ENCODE measurements around the gene PRSS56.
"Not testable (repeated sequence)": the region's sequence is repeated elsewhere in the genome, so short reads cannot be mapped to it uniquely, and the experiment has no call there.

Gene PRSS56

DNA sequence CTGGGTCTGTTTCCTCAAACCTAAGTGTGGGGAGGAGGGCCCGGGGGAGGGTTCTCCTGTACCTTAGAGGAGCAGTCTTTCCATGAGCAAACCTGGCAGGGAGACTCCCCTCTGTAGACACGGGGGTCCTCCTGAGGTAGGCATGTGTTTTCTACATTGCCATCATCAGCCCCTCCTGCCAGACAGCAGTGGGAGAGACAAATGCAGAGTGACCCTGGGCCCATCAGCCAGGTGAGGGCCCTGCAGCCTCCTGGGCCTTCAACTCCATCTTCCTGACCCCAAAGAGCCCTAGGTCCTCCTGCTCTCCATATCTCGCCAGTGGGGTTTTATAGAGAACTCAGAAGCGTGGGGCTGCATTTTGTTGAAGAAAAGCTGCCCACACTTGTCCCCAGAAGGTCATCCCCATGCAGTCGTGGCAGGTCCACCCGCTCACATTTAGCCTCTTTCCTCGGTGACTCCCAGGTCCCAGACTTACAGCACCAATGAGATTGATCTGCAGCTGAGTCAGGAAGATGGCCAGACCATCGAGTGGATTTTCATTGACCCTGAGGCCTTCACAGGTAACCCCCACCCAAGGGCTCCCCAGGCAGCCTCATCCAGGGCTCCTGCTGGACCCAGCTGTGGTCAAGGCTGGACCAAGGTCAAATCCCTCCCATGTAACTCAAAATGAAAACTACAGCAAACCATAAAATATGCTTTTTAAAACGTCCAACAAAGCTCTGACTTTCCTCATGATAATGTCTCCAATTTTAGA, 21.9 kb downstream of the PRSS56 start:
- DNase-seq (ENCODE audit: low spot score), result no peak

DNA sequence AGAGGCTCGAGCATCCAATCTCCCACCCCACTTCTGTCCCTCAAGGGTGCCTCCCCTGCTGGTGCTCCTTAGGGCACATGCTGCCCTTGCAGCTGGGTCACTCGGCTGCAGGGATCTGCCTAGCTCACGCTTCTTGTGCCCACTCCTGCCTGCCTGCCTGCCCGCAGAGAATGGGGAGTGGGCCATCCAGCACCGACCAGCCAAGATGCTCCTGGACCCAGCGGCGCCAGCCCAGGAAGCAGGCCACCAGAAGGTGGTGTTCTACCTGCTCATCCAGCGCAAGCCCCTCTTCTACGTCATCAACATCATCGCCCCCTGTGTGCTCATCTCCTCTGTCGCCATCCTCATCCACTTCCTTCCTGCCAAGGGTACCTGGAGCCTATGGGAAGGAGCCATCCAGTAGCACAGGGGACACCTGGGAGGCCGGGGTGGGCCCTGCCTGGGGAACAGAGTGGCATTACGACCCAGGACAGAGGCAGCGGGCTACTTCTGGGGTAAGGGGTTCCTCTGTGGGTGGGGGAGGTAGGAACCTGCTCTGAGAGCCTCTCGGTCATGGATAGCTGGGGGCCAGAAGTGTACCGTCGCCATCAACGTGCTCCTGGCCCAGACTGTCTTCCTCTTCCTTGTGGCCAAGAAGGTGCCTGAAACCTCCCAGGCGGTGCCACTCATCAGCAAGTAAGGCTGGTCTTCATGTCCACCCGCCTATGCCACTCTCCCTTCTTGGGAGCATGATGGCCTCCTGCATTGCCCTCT, 22.7 kb downstream of the PRSS56 start:
- DNase-seq (ENCODE audit: low spot score), result no peak

DNA sequence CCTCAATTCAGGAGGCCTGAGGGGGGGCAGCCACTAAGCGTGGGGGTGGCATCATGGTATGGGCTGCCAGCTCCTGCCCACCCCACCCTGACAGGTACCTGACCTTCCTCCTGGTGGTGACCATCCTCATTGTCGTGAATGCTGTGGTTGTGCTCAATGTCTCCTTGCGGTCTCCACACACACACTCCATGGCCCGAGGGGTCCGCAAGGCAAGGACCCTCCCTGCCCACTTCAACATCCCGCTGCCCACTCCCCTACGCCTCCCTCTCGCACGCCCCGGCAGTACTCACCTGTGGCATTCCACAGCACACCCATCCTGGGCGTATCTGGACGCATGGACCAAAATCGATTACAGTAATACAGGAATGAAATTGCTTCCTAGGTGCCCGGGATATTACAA, 23.3 kb downstream of the PRSS56 start:
- DNase-seq (ENCODE audit: low spot score), result no peak

DNA sequence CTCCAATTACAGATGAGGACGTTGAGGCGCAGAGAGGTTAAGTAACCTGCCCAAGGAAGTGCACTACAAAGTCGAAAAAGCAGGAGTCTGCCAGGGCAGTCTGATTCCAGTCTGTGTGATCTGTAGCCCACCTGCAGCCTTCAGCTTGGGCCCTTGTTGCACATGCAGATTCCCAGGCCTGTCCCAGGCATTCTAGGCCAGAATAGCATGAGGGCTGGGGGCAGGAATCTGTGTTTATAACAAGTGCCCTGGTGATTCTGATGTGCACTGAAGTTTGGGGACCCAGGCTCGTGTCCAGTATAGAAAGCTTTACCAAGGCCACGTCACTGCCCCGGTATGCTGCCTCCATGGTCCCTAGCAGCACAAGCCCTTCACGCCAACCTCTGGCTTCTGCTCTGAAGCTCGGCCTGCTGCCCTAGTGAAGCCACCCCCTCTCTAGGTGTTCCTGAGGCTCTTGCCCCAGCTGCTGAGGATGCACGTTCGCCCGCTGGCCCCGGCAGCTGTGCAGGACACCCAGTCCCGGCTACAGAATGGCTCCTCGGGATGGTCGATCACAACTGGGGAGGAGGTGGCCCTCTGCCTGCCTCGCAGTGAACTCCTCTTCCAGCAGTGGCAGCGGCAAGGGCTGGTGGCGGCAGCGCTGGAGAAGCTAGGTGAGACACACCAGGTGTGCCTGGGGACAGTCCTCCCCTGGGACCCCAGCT, 23.9 kb downstream of the PRSS56 start:
- no peak for DNase-seq (ENCODE audit: low spot score)

DNA sequence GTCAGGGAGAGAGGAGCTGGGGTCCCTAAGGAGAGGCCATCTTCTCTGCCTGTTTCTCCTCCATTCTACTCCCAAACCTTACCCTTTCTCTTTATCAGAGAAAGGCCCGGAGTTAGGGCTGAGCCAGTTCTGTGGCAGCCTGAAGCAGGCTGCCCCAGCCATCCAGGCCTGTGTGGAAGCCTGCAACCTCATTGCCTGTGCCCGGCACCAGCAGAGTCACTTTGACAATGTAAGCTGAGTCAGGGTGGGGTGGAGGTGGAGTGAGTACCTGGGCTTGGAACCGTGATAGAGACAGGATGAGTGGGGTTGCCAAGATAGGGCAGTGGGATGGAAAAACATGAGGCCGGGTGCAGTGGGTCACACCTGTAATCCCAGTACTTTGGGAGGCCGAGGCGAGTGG, 24.5 kb downstream of the PRSS56 start:
- DNase-seq (ENCODE audit: low spot score), result no peak

DNA sequence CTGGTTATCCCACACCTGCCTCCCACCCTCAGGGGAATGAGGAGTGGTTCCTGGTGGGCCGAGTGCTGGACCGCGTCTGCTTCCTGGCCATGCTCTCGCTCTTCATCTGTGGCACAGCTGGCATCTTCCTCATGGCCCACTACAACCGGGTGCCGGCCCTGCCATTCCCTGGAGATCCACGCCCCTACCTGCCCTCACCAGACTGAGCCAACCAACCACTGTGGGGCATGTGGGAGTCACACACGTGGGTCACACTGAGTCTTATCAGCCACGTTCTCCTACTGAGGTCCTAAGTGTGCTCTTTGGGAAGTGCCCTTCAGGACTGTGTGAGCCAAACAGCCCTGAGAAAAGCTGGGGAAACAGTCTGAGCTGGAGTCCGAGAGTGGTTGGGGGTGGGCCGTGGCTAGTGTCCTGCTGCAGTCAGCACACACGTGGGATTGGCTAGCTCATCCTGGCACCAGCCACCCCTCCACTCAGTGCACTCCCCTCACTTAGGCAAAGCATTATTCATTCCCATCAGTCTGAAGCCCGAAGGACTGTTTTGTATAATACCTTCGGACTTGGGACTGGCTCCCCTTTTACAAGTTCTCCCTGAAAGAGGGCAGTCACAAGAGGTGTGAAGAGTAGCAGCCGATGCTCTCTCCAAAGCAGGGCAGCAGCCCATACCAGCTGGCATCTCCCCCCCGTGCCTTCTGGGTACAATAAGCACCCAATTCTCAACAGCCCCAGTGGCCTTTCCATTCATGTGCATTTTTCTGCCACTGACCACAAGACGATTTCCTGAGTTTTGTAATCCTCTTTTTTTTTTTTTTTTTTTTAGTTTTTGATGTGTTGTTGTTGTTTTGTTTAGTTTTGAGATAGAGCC, 25.6 kb downstream of the PRSS56 start:
- no peak for DNase-seq (ENCODE audit: low spot score)

DNA sequence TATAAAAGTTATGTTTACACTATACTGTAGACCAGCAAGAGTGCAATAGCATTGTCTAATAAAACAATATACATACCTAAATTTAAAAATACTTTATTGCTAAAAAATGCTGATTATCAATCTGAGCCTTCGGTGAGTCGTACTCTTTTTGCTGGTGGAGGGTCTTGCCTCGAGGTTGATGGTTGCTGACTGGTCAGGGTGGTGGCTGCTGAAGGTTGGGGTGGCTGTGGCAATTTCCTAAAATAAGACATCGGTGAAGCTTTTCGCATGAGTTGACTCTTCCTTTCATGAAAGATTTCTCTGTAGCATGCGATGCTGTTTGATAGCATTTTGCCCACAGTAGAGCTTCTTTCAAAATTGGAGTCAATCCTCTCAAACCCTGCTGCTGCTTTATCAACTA, 27.8 kb downstream of the PRSS56 start:
- DNase-seq (ENCODE audit: low spot score), result no peak

DNA sequence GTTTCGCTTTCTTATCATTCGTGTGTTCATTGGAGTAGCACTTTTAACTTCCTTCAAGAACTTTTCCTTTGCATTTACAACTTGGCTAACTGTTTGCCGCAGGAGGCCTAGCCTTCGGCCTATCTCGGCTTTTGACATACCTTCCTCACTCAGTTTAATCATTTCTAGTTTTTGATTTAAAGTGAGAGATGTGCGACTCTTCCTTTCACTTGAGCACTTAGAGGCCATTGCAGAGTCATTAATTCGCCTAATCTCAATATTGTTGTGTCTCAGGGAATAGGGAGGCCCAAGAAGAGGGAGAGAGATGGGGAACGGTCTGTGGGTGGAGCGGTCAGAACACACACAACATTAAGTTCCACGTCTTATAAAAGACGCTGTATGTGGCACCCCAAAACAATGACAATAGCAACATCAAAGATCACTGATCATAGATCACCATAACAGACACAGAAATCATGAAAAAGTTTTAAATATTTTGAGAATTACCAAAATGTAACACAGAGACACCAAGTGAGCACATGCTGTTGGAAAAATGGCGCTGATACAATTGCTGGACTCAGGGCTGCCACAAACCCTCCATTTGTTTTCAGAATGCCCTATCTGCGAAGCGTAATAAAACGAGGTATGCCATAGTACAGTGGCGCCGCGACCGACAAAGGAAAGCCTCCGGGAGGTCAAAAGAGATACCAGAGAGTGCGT, 29.6 kb downstream of the PRSS56 start:
- no peak for DNase-seq (ENCODE audit: low spot score)

DNA sequence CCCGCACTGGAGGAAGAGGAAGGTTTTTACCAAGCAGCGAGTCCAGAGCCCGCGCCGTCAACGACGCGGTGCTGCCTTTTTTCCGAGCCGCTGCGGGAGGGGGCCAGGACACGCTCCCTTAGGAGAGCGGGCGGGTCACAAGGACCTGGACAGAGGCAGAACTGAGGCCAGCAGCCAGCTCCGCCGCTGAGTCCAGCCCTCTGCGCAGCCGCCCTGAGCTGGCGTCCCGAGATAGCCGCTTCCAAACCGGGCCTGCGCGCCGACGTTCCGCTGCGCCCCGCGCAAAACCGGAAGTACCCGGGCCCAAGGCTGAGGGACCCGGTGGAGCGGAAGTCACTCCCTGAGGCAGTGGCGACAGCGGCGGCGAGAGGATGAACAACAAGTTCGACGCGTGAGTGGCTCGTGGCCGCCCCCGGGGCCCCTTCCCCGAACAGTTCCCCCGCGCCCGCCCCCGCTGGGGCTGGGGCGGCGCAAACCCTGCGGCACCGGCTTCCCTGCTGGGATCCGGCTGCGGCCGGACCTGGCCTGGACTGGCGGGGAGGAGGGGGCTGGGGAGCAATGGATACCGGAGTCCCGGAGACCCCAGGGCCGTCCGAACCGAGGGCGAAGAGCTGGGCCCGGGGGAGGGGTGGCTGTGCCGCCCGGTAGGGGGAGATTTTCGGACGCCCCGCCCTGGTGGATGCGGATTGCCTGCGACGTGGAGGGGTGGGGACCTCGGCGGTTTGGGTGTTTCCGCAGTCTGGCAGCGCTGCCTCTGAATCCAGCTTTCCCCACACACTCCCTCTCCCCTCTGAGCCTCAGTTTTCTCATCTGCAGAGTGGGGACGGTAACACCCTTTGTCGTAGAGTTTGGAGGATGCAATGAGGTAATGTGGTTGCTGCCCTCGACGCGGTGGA, 30.4 kb downstream of the PRSS56 start, which contains the start of the genes EIF4E2 and TIGD1:
EIF4E2 (plus strand) TSS at position 336 of the 896 bp plus-strand sequence; CDS start at position 372, 36 bp downstream.
TIGD1 (minus strand) TSS at position 204 of the 896 bp plus-strand sequence. CDS start 675 bp downstream, outside the sequence.
- peak; percentile 99 for DNase-seq (ENCODE audit: low spot score)

DNA sequence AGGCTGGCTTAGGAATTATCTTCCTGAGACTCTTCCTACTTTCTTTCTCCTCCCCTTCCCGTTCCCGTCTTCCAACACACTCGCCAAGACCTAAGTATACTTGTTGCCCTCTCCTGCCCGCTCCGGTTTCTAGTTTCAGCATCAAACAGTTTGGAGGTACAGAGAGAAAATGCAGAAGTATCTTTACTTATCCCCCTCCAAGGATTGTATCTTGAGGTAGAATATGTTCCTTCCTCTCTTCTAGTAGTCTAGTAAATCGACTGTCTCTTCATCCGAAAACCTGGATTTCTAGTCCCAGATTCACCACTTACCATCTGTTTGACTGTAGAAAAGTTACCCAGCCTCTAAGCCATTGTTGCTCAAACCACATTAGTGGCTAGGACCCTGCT, 31.1 kb downstream of the PRSS56 start:
- DNase-seq (ENCODE audit: low spot score), result no peak

DNA sequence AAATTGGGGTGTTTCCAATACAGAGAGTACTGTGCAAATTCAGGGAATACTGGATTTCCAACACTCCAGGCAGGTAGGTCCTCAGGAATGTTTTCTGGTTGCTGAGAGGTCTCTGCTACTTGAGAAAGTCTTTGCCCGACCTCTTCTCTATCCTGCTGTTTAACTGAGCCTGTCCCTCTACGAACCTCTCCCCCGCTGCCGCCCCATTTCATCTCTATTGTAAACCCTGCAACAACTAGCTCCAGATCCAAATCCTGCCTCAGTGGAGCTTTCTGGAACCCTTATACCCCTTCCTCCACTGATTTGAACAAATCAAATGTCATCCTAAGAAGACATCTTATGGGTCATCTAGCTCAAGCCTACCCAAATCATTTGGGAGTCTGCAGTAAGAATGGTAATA, 31.6 kb downstream of the PRSS56 start:
- no peak for DNase-seq (ENCODE audit: low spot score)

DNA sequence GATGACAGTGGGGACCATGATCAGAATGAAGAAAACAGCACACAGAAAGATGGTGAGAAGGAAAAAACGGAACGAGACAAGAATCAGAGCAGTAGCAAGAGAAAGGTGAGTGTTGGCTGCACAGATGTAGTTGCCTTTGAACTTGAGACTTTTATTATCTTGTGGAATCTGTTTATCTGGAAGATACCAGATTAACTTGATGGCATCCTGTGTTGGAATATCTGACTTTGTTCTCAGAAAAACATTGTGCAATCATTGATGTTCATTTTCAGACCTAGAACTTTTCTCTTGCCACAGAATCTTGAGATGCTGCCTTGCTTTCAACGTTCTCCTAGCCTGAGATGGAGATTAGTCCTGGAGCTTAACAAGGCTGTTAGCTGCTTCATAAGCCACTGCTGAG, 36.2 kb downstream of the PRSS56 start:
- DNase-seq (ENCODE audit: low spot score), result no peak

DNA sequence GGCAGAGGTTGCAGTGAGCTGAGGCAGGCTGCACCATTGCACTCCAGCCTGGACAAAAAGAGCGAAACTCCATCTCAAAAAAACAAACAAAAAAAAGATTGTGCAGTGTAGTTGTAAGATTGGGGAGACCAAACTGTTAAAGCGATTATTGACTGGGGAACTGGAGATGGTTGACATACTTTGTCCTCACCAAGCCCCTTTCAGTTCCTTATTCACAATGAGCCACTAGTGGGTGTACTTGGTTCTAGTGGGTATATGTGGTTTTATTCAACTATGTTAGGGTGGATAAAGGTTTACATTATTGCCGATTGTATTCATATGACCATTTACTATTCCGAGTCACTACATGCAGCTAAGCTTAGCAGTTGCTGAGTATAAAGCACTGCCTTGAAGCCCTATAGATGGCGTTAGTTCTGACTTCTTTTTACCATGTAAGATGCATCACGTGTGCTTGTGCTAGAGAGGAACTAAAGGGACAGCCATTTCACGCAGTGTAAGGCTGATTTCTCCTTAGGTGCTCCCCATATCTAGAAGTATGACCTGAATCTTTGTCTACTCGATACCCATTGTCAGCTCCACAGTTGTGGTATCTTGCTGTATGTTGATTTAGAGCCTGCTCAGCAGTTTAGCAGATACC, 42.4 kb downstream of the PRSS56 start:
- DNase-seq (ENCODE audit: low spot score), result no peak

DNA sequence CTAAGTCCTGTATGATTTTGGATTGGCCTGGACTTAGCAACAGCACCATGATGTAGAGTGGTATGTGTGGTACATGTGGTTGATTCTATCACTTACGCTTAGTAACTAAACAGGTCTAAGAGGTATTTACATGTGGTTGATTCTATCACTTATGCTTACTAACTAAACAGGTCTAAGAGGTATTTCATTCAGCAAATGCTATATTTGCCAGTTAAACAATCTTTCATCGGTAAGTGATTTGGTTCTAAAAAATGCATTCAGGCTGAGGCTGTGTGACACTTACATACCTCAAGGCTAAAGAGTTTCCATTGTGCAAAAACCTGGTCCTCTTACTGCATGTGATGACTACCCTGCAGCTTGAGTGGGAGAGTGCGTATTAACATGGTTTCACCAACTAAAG, 43.4 kb downstream of the PRSS56 start:
- DNase-seq (ENCODE audit: low spot score), result peak; percentile 32

DNA sequence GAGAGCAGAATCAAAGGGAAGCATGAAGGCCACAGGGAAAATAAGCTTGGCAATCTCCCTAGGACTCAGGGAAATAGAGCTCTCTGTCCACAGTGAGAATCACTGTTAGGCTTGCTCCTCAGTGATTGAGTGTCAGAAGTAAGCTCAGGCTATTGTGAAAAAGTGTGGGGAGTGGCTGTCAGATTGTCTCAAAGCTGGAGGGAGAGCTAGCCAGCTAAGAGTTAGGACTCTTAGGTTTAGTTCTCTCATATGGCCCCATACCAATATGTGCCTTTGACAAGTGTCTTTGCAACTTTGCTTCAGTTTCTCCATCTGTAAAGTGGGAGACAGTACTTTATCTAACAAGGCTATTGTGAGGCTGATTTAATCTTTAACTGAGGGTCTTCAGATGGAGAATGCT, 47.5 kb downstream of the PRSS56 start:
- DNase-seq (ENCODE audit: low spot score), result no peak

DNA sequence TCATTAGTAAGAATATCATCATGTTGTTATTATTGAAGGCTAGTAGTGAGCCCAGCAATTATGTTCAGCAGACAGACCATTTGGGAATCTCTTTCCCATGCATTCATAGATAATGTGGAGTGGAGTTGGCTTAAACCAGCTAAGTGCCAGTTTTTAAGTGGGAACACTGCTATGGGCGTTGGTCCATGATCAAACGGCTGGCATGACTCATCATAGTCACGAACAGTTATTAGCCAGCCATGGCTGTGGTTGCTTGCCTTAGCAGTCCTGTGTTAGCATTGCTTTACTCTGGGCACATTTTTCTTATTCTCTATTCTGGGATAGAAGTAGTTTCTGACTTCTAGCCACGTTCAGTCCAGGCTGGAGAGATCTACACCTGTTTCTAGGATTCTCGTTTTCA, 48.0 kb downstream of the PRSS56 start:
- peak; percentile 86 for DNase-seq (ENCODE audit: low spot score)

DNA sequence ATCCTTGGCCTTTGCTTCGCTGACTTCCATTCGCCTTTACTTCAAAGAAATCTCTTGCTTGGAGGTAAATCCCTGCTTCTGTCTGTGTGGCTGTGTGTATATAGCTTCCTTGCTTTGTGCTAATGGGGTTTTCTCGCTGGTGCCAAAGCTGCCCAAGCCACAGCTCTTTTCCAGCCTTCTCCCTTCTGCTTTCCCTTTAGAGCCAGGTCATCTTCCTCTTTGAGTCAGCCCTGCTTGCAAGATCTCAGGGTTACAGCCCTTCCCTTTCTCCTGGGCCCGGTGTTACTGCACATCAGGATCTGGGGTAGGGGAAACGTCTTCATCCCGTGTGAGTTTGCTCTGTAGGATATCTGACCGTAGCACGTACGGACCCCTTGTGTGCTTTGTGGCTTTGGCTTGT, 49.4 kb downstream of the PRSS56 start:
- no peak for DNase-seq (ENCODE audit: low spot score)

DNA sequence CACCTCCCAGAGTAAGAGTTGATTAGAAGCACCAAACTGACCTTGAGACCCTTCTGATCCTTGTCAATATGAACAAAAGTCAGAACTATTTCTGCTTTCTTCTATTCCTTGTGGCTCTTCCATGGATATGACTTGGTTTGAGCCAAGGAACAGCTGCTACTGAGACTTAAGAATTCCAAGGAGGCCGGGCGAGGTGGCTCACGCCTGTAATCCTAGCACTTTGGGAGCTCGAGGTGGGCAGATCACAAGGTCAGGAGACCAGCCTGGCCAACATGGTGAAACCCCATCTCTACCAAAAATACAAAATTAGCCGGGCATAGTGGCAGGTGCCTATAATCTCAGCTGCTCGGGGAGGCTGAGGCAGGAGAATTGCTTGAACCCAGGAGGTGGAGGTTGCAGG, 50.3 kb downstream of the PRSS56 start:
- not testable (repeated sequence) for DNase-seq (ENCODE audit: low spot score)

DNA sequence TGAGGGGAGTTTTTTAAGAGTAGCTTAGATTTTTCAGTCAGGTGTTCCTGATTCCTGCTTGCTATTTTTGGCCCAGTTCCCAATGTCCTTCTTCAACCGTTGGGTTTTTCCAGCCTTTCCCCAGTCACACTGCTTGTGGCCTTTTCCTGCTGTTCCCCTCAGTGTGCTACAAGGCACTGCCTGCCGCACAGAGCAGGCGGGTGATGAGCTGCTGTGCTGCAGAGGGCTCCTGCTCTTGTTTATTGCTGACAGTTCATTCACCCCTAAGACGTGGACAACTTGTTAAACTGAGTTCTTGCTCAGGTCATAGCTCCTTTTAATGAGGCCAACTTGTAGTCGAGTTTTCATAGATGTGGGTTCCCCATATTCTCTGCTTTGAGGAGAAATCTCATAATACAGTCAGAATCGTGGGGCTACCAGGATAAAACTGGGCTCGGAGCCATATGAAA, 50.9 kb downstream of the PRSS56 start:
- no peak for DNase-seq (ENCODE audit: low spot score)

DNA sequence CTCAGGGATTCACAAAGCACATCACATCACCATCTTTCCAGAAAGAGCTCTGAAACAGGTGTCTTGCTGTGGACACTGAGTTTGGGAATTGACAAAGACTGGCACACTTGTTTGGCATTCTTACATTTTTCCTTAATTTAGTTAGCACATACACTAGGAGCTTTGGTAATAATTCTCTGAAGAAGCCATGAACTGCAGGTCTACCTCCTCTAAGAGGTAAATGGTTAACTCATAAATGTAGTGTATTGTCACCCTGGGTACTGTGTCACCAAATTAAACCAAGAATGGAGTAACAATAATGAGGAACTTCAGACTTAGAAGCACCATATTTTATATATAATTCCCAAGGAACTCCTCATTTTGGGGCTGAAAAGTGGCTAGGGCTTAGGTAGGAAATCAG, 52.9 kb downstream of the PRSS56 start:
- DNase-seq (ENCODE audit: low spot score), result no peak
